GM18951 (cell line): Measurements from ENCODE around the gene PKP3.

Experiments
- POLR2A ChIP-seq: IDR thresholded peaks from 4 replicates; pipeline ENCODE4 v1.6.1; 2011; ENCODE audit warnings: mild to moderate bottlenecking; ENCODE audit not compliant: insufficient read length, insufficient read depth; ENCODE audit errors: extremely low read depth
- in situ Hi-C: fragments of 300-500 bp; cut with MboI; formaldehyde crosslinking; loops from one replicate; pipeline ENCODE4 v1.12.0; 2022; ENCODE audit warnings: low sequenced_read_pairs, mixed read lengths, inconsistent platforms; ENCODE audit not compliant: unreplicated experiment

Gene PKP3

DNA sequence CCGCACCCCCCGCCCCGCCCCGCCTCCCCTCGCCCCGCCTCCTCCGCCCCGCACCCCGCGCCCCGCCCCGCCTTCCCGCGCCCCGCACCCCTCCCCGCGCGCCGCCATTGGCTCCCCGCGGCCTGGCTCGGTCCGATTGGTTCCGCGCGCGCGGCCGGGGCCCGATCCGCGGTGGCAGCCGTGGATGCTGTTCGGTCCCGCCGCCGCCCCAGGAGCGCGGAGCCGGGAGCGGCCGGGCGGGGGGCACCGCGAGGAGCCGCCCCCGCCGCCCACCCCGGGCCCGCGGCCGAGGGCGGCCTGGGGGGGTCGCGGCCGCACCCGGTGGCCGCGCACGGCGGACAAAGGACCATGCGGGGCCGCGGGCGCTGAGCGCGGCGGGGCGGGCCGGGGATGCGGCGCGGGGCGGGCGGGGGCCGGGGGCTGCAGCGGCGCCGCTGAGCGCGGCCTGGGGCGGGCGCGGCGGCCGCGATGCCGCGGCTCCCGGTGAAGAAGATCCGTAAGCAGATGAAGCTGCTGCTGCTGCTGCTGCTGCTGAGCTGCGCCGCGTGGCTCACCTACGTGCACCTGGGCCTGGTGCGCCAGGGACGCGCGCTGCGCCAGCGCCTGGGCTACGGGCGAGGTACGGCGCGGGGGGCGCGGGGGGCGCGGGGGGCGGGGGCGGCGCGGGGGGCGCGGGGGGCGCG lies 24.5 kb upstream of the PKP3 start, which contains the start of gene B4GALNT4:
Gene B4GALNT4, plus strand, starts transcription at position 164 of the 683 bp plus-strand sequence. Its CDS starts 305 bp downstream, at position 469.
- TF ChIP-seq POLR2A, result no peak
- in situ Hi-C loops, result no loop called here

DNA sequence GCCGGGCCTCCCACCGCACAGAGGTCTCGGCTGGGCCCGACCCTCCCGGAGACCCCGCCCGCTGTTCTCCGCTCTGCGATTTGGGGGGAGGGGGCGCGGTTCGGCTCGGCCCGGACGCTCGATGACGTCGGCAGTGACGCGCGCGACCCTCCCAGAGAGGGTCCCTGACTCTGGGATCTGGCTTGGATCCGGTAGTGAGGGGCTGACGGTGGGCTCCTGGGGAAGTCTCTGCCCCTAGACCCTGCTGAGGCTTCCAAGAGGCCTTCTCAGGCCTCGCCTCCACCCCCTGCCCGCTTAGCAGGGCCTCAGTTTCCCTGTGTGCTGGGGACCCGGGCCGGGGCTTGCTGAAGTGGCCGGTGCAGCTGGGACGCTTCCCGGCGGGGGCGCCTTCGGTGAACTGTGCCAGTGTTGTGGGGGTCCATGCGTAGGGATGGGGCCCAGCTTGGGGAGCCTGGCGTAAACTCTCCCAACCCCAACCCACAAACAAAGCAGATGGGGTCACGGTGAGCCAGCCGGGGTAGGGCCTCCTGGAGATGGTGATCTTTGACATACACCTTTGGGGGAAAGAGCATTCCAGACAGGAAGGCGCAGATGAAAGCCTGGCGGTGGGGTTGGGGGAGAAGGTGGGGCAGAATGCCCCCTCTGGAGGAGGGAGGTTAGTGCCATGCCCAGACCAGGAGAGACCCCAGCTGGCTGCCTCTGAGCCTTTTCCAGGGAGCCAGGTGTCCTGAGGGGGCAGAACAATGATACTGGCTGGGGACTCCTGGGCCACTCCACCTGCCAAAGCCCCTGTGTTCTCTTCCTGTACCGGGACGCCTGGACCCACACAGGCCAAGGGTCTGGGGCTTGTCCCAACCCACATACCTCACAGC lies 23.7 kb upstream of the PKP3 start:
- TF ChIP-seq POLR2A, result no peak
- in situ Hi-C loops, result no loop called here

- no peak for TF ChIP-seq POLR2A
- in situ Hi-C loops, result no loop called here
These were observed 23.0 kb upstream of the PKP3 start for GRCh38 chr11:371051-371450.

GRCh38 chr11:371716-372590 lies 22.1 kb upstream of the PKP3 start:
- no peak for TF ChIP-seq POLR2A
- in situ Hi-C loops, result no loop called here

GRCh38 chr11:372809-373715 lies 20.9 kb upstream of the PKP3 start:
- in situ Hi-C loops, result no loop called here
- no peak for TF ChIP-seq POLR2A

DNA sequence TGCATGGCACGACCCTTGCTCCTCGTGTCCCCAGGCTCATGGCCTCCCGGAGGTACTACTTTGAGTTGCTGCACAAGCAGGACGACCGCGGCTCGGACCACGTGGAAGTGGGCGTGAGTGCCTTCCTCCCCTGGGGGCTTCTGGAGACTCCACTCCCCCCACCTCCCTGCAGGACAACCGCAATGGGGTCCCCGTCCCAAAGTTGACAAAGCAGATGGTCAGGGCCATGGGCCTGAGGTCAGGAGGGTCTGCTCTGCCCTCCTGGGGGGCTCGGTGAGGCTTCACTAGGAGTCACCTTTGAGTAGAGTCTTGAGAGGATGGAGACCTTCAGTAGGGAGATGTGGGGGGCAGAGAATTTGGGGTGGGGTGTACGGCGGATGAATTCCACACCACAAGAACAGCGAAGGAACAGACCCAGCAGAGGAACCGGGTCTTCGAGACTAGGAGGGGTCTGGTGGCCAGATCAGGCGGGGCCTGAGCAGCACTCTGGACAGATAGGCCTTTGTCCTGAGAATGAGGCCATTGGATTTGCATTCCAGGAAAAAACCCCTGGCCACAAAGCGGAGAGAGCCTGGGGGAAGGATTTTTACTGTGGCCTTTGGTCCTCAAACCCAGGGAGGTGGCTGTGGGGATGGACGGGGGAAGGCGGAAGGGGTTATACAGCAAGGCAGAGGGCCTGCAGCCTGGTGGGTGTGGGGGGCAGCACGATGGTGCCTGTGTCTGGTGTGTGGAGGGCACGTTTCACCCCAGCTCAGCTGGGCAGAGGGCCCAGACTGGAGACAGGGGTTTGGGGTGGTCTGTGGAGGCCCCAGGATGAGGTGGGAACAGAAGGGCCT lies 20.1 kb upstream of the PKP3 start:
- in situ Hi-C loops, result no loop called here
- no peak for TF ChIP-seq POLR2A

DNA sequence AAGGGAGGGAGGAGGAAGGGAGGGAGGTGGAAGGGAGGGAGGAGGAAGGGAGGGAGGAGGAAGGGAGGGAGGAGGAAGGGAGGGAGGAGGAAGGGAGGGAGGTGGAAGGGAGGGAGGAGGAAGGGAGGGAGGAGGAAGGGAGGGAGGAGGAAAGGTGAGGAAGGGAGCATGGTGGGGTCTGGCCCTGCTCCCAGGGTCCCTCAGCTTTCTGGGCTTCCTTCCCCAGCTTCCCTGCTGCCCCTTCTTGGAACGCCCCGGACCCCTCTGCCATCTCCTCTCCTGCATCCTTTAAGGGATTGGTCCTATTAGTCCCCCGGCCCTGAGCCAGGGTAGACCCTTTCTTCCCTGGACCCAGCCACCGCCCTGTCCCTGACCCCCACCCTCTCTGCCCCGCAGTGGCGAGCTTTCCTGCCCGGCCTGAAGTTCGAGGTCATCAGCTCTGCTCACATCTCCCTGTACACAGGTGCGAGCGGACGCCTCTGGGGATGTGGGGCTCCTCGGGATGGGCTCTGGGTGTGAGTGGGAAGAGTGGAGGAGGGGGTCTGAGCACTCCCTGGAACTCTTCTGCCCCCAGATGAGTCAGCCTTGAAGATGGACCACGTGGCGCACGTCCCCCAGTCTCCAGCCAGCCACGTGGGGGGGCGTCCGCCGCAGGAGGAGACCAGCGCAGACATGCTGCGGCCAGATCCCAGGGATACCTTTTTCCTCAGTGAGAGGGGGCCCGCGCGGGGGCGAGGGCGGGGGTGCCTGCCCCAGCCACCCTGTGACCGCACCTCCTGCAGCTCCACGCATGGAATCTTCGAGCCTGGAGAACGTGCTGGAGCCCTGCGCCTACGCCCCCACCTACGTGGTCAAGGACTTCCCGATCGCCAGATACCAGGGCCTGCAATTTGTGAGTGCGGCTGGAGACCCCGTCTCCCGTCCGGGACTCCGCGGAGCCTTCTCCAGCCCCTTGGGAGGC lies 18.7 kb upstream of the PKP3 start:
- TF ChIP-seq POLR2A, result no peak
- in situ Hi-C loops, result no loop called here

DNA sequence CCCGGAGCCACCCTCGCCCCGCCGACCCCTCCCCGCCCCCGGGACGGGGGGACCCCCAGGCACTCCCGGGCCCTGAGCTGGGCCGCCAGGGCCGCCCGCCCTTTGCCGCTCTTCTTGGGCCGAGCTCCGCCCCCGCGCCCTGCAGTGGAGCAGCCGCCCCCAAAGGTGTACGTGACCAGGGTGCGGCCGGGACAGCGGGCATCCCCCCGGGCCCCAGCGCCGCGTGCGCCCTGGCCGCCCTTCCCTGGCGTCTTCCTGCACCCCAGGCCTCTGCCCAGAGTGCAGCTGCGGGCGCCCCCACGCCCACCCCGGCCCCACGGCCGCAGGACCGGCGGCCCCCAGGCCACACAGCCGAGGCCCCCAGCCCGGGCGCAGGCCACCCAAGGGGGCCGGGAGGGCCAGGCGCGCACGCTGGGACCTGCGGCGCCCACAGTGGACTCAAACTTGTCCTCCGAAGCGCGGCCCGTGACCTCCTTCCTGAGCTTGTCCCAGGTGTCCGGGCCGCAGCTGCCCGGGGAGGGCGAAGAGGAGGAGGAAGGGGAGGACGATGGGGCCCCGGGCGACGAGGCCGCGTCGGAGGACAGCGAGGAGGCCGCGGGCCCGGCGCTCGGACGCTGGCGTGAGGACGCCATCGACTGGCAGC lies 17.4 kb upstream of the PKP3 start:
- TF ChIP-seq POLR2A, result no peak
- in situ Hi-C loops, result no loop called here

DNA sequence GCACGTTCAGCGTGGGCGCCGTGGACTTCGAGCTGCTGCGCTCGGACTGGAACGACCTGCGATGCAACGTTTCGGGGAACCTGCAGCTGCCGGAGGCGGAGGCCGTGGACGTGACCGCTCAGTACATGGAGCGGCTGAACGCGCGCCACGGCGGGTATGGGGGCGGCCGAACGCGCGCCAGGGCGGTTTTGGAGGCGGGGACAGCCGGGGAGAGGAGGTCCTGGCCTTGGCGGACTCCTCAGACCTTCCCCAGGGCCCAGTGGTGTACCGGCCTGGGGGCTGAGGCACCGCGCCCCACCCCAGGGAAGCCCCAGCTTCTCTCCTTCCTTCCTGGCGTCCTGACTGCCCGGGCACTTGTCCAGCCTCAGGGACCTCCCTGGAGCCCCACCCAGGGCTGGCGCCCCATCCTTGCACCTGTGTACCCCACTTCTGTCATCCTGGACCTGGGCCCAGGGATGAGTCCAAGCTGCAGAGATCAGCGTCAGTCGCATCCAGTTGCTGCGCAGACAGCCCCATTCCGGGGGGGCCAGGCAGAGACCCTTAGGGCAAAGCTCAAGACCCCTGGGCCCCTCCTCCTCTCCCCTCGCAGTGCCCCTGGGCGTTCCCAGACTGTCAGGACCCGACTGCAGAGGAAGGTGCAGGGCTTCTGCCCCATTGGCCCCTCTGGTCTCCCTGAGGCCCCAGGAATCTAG lies 16.7 kb upstream of the PKP3 start:
- TF ChIP-seq POLR2A, result no peak
- in situ Hi-C loops, result no loop called here
